ENCODE measurements around the gene FBXO42.

Gene FBXO42

DNA sequence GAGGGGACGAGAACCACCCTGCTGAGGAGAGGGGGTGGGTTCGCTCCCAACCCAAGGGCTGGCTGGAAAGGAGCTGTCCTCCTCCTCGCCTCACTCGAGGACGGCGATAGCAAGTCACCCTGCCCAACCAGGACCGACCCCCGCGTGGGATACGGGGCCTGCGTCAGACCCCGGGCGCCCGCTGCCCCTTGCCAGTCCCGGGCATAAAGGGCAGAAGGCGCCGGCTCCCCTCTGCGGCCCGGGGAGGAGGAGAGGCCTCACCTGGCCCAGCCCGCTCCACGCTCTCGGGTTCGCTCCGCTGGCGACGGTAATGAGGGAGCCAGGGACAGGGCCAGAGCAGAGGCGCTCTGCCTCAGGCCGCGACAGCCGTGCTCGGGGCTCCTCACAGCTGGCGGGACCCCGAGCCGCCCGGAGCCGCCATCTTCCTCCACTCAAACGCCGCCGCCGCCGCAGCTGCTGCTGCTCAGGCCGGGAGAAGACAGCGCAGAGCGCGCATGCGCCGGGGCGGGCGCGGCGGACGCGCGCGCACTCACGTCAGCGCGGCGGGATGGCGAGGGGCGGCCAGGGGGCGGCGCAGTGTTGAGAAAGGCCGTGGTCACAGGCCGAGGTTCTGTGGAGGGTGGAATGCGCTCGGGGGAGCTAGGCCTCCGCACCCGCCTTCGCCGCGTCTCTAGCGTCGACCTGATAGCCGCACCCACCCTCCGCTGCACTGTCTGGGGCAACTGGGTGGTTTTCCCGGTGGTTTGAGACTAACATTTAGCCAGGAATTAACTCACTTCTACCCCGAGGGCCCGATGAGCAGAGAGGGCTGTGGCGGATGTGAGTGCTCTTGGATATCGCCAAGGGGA lies at the start of gene FBXO42:
FBXO42 (minus strand) TSS at position 487 of the 848 bp plus-strand sequence. CDS start 37,062 bp downstream, outside the sequence.
- peak; percentile 90 for DNase-seq

DNA sequence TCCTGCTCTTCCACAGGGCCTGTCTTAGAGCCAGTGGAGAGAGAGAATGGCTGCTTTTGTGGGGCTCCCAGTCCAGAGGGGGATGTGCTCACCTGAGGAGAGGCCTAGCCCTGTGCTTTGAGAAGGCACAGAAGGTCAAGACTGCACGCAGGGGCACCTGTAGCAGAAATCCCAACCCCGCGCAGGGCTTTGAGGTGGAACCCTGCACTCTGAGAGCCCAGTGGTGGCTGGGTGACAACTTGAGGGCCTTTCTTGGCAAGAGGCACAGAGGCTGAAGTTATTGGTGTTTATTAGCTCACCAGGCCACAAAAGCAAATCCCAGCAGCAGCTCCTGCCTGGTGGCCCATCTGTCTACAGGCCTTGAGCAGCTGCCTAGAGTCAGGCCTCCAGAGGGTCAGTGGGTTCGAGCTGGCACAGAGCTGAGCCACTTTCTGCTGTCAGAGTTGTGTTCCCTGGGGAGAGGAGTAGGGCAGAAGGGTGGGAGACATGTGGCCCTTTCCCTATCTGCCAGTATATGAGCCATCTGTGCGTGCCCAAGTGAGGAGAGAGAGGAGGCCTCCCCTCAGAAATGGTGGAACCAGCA lies 46.2 kb upstream of the FBXO42 start:
- DNase-seq = no peak

GRCh38 chr1:16397120-16397519 lies 44.8 kb upstream of the FBXO42 start:
- DNase-seq = no peak

DNA sequence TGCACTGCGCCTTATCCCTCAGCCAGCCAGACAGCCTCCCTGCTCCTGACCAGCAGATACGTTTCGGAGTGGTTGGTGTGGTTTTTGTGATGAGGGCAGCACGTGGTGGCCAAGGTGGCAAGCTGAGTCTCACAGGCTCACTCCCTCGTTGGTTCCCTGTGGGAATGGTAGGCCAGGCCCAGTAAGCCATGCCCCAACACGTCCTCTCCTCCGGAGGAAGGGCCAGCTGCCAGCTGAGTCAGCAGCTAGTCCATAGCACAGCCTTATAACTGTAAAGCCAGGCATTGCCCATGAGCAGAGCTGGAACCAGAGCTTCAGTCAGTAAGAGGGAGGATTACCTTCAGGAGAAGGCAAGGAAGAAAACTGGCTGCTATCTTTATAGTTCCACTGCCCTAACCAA lies 44.3 kb upstream of the FBXO42 start:
- DNase-seq = no peak

GRCh38 chr1:16394977-16395376 lies 42.7 kb upstream of the FBXO42 start:
- no peak for DNase-seq

GRCh38 chr1:16393570-16394521 lies 41.6 kb upstream of the FBXO42 start:
- DNase-seq = no peak

GRCh38 chr1:16392740-16393569 lies 40.7 kb upstream of the FBXO42 start:
- no peak for DNase-seq

- no peak for DNase-seq
Observed at GRCh38 chr1:16391411-16391810, 39.1 kb upstream of the FBXO42 start.

- no peak for DNase-seq
Observed at GRCh38 chr1:16387201-16388188, 35.2 kb upstream of the FBXO42 start.

- no peak for DNase-seq
Observed at GRCh38 chr1:16386454-16387113, 34.3 kb upstream of the FBXO42 start.

DNA sequence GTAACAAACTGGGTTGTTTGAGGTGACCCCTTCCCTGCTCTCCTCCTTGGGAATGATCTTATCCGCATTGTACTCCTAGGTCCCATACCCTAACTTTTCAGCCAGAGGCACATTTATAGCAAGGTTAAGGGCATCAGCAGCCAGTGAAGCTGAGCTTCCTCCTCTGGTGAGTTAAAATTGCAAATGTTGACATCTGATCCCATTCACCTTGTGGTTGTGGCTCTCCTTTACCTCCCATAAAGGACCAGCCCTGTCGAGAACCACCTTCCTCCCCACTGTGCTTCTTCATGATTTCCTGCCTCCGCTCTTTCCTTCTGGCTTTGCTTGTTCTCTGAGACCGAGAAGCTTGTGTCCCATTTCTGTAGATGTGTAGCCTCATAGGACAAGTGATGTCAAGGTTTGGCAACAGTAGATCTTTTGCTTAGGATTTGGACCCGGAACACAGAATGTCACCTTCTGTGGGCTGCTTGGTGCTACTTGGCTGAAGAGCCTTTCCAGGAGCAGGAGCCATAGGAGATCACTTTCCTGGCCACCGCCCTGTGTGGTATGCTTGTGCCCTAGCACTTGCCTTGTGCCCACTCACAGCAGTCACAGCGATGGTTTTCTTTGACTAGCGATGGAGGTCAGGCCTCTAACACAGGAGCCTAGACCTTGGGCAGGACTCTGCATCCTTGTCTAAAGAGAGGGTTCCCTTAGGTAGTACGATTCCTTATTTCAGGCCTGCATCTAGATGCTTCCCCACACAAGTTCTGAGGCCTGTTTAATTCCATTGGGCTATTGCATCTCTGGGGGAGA lies 33.6 kb upstream of the FBXO42 start:
- DNase-seq = no peak

DNA sequence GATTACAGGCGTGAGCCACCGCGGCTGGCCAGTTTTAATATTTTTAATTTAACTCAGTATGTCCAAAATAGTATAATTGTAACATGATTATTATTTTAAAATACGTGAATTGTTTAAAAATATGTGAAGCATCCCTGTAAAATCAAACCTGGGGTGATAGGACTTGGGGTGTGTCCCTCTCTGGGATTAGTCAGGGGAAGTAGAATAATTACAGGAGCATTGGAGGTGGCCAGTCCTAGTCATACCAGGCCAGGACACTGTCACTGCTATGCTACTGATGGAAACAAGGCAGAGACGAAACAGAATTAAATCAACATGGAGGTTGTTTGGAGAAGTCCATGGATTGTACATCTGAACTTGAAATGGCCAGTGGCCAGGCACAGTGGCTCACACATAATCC lies 31.6 kb upstream of the FBXO42 start:
- no peak for DNase-seq

GRCh38 chr1:16380868-16381267 lies 28.6 kb upstream of the FBXO42 start:
- no peak for DNase-seq

DNA sequence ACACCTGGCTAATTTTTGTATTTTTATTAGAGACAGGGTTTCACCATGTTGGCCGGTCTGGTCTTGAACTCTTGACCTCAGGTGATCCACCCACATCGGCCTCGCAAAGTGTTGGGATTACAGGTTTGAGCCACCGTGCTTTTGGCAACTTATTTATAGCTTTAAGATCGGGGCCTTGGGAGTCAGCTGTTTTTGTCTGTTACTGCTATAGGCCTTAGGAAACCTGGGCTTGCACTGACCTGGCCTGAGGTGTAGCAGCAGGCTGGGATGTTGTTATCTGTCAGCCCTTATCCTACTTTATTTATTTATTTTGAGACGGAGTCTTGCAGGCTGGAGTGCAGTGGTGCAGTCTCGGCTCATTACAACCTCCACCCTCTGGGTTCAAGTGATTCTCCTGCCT lies 26.2 kb upstream of the FBXO42 start:
- DNase-seq = no peak

DNA sequence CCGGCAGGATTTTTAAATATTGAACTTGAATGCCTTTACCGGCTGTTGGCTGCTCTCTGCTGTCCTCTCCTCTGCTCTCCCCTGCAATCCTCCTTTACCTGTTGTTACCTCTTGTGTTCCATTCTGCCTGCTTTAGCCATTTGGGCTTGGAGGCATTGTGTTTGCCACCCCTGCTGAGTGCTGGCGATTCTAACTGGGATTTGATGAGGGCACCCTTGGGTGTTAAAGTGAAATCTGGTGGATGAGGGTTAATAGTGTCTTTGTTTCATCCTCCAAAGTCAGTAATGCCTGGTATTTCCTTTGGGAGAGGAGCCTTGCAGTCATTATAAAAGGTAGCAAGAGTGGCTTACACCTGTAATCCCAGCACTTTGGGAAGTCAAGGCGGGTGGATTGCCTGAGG lies 24.7 kb upstream of the FBXO42 start:
- DNase-seq = no peak

GRCh38 chr1:16375521-16376340 lies 23.5 kb upstream of the FBXO42 start:
- DNase-seq = no peak

DNA sequence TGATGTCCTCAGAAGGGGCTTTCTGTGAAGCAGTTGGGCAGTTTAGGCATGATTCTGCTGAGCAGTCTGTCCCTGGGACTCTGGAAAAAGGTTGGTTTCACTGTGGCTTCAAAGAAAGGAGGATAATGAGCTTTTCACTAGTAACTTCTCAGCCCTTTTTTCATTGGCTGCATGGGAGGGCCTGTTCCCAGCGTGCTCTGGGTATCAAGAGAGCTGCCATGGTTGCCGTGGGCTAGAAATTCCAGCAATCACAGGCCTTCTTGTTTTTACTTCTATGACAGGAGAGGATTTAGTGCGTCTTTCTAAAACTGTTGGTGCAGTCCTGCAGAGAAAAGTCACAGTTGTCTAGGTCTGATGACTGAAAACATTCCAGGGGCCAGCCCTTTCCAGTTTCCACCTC lies 22.0 kb upstream of the FBXO42 start:
- no peak for DNase-seq

- no peak for DNase-seq
Observed at GRCh38 chr1:16372535-16373285, 20.4 kb upstream of the FBXO42 start.

All from COR-L47 (cell line).